Stomach (tissue), 4 donors: ENCODE results near the gene KIAA1210.

Experiments used
- CTCF ChIP-seq, 7 experiments: fragments of 450-650 bp in 4 of 7; fragments of 200-600 bp in 3 of 7; sonication (generic) in 3 of 7; IDR thresholded peaks; one replicate each; pipeline ENCODE4 v1.5.1; 2016 to 2019; ENCODE audit warnings: antibody characterized with exemption in 7 of 7, control low read depth in 2 of 7, mild to moderate bottlenecking in 1 of 7
- EP300 ChIP-seq: sonication (generic); formaldehyde crosslinking; IDR thresholded peaks from one replicate; pipeline ENCODE4 v1.6.1; 2017; ENCODE audit warnings: antibody characterized with exemption
- POLR2A ChIP-seq, 4 donors: fragments of 450-650 bp; IDR thresholded peaks; one replicate each; pipeline ENCODE4 v1.6.1; 2016; ENCODE audit warnings: antibody characterized with exemption in 4 of 4, control low read depth in 2 of 4, mild to moderate bottlenecking in 1 of 4, moderate library complexity in 1 of 4

DNA sequence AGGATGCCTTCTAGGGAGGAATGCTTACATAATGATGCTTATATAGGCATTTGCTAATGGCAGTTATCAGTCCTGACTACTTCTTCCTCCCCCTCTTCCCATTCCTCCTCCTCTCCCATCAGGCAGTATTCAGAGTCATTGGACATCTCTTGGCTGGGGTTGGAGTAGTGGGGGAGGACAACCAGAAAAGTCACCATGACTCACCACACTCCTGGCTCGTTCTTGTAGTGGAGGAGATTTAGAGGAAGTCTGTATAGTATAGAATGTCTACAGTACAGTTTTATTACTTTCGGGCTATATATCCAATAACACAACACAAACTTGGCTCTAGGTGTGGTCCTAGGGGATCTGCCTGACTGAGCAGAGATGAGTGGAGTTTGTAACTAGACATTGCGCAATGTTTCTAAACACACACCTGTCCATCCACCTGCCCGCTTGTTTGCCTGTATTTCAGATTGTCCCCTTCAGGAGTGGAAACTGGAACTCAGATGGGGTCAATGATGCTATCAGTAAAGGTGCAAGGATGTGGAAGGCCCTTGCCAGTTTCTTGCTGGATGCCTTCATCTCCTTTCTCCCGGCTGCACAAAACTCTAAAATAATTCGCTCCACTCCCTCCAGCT is 27.9 kb upstream of the KIAA1210 start:
- no peak for TF ChIP-seq CTCF (IDR thresholded peaks at IDR 0.05)
- no peak for TF ChIP-seq POLR2A (IDR thresholded peaks at IDR 0.05)
- no peak for TF ChIP-seq EP300
